Vagina (tissue), 2 donors: ENCODE measurements around the gene LIN9. TPM values are rescaled to one million over a fixed set of nuclear protein-coding genes. Genes with fewer than 3 reads are reported as not detected.
"Not testable (repeated sequence)": the region's sequence is repeated elsewhere in the genome, so short reads cannot be mapped to it uniquely, and the experiment has no call there.

Experiments
- DNase-seq, 2 donors: peaks; one replicate each; pipeline ENCODE4 v3.0.0-alpha.2; 2017; ENCODE audit errors: extremely low spot score in 2 of 2
- H3K27ac ChIP-seq: fragments of 200-600 bp; sonication (generic); one replicate; pipeline ENCODE4 v1.5.1; 2019
- H3K27me3 ChIP-seq: fragments of 200-600 bp; sonication (generic); one replicate; pipeline ENCODE4 v1.5.1; 2019
- H3K36me3 ChIP-seq, 2 donors: fragments of 200-600 bp; sonication (generic); one replicate each; pipeline ENCODE4 v1.5.1; 2017 to 2019
- H3K4me1 ChIP-seq: fragments of 200-600 bp; sonication (generic); one replicate; pipeline ENCODE4 v1.5.1; 2019
- H3K4me3 ChIP-seq, 2 donors: fragments of 200-600 bp; sonication (generic); 1 replicate in 1 of 2; 2 replicates in 1 of 2; pipeline ENCODE4 v1.5.1; 2016 to 2019
- H3K9me3 ChIP-seq: fragments of 200-600 bp; sonication (generic); one replicate; pipeline ENCODE4 v1.5.1; 2019
- POLR2A ChIP-seq, 2 donors: fragments of 450-650 bp; IDR thresholded peaks; one replicate each; pipeline ENCODE4 v1.6.1; 2017; ENCODE audit warnings: antibody characterized with exemption in 2 of 2, mild to moderate bottlenecking in 2 of 2, moderate library complexity in 2 of 2
- POLR2AphosphoS5 ChIP-seq, 2 donors: sonication (generic); formaldehyde crosslinking; IDR thresholded peaks; one replicate each; pipeline ENCODE4 v1.9.0; 2017; ENCODE audit warnings: antibody characterized with exemption in 2 of 2, mild to moderate bottlenecking in 2 of 2, low read depth in 1 of 2; ENCODE audit not compliant: insufficient read depth in 1 of 2
- intact Hi-C: fragments of 100-400 bp; cut with DNase I; formaldehyde crosslinking; loops from one replicate; pipeline ENCODE4 v1.15.1; 2023
- total RNA-seq: library from RNA; depleted of rRNA; stranded (reverse); fragments of >200 nt; gene quantifications from one replicate; pipeline ENCODE4 v1.2.3, GENCODE V29; 2016
- TF ChIP-seq, protein P1 (sequence below), 3 experiments: fragments of 450-650 bp in 2 of 3; fragments of 200-600 bp in 1 of 3; sonication (generic) in 1 of 3; IDR thresholded peaks; one replicate each; pipeline ENCODE4 v1.5.1; 2017 to 2019; ENCODE audit warnings: antibody characterized with exemption in 3 of 3, mild to moderate bottlenecking in 2 of 3, moderate library complexity in 2 of 3

Gene LIN9
- total RNA-seq, 1 donor from 2014 or later = 3.9 TPM

DNA sequence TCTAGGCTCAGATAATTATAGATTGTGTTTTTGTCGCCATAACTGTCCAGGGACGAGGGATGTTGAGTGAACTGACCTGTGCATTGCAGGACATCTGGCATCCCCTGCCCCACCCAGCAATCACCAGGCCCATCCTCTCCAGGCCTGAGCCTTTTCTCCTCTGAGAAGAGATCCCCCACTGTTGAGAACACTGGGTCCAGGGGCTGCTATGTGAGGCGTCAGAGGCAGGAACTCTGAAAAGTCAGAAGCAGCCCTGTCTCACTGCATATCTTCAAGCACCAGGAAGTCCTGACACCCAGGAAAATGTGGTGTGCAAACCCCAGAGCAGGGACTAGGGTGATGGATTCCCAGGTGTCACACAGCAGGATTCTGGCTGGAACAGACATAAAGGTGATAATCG, 105.3 kb downstream of the LIN9 start:
- Histone ChIP-seq H3K4me3 (no peak overlapping the region), H3K27ac (no peak overlapping the region), H3K4me1 (no peaks in the 10 kb centered on the region), H3K9me3 (no peaks in the 10 kb centered on the region), H3K27me3 (no peaks in the 10 kb centered on the region), H3K36me3 (no peaks in the 10 kb centered on the region)
- no peak for DNase-seq
- TF ChIP-seq, protein P1, sequence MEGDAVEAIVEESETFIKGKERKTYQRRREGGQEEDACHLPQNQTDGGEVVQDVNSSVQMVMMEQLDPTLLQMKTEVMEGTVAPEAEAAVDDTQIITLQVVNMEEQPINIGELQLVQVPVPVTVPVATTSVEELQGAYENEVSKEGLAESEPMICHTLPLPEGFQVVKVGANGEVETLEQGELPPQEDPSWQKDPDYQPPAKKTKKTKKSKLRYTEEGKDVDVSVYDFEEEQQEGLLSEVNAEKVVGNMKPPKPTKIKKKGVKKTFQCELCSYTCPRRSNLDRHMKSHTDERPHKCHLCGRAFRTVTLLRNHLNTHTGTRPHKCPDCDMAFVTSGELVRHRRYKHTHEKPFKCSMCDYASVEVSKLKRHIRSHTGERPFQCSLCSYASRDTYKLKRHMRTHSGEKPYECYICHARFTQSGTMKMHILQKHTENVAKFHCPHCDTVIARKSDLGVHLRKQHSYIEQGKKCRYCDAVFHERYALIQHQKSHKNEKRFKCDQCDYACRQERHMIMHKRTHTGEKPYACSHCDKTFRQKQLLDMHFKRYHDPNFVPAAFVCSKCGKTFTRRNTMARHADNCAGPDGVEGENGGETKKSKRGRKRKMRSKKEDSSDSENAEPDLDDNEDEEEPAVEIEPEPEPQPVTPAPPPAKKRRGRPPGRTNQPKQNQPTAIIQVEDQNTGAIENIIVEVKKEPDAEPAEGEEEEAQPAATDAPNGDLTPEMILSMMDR (IDR thresholded peaks at IDR 0.05) = no peak
- no peak for TF ChIP-seq POLR2A (IDR thresholded peaks at IDR 0.05)
- TF ChIP-seq POLR2AphosphoS5 (IDR thresholded peaks at IDR 0.05; ENCODE audit: insufficient read depth in 1 of 2, low read depth in 1 of 2) = no peak
- intact Hi-C loops = no loop called here

DNA sequence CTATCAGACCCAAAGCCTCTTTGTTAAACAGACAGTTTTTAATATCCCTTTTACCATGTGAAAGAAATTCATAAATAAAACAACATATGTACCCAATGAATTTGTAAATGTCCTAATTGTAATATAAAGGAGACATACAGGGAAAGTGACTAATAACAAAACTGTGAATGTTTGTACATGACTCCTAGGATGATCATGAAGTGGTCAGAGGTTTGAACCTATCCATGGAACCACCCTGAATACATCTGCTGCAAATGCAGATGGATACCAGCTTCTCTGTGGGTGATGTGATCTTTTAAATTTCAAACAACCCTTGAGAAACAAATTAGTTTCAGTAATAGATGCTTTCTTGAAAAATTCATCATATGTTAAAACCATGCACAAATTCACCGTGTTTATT, 105.7 kb downstream of the LIN9 start:
- no peaks in the 10 kb centered on the region for H3K36me3 ChIP-seq
- no peaks in the 10 kb centered on the region for H3K4me1 ChIP-seq
- no peaks in the 10 kb centered on the region for H3K9me3 ChIP-seq
- H3K27me3 ChIP-seq = no peaks in the 10 kb centered on the region
- TF ChIP-seq POLR2AphosphoS5 (IDR thresholded peaks at IDR 0.05; ENCODE audit: insufficient read depth in 1 of 2, low read depth in 1 of 2) = no peak
- TF ChIP-seq, protein P1 (IDR thresholded peaks at IDR 0.05) = no peak
- TF ChIP-seq POLR2A (IDR thresholded peaks at IDR 0.05) = no peak
- H3K4me3 ChIP-seq = no peak overlapping the region
- intact Hi-C loops = no loop called here
- no peak for DNase-seq
- H3K27ac ChIP-seq = no peak overlapping the region

DNA sequence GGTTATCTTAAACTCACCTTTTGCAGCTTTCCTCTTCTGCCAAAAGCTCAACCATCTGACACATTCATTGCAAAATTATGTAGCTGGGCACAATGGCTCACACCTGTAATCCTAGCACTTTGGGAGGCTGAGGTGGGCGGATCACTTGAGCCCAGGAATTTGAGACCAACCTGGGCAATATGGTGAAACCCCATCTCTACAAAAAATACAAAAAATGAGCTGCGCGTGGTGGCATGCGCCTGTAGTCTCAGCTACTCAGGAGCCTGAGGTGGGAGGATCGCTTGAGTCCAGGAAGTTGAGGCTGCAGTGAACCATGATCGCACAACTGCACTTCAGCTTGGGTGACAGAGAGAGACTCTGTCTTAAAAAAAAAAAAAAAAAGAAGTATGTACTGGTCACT, 106.3 kb downstream of the LIN9 start:
- H3K27ac ChIP-seq, H3K36me3 ChIP-seq, H3K27me3 ChIP-seq, H3K4me3 ChIP-seq, H3K4me1 ChIP-seq, DNase-seq, intact Hi-C loops, H3K9me3 ChIP-seq: not testable (repeated sequence)

GRCh38 chr1:226202246-226202645, 106.7 kb downstream of the LIN9 start:
- Histone ChIP-seq H3K27ac (no peak overlapping the region), H3K27me3 (no peaks in the 10 kb centered on the region), H3K36me3 (no peaks in the 10 kb centered on the region), H3K9me3 (no peaks in the 10 kb centered on the region), H3K4me1 (no peaks in the 10 kb centered on the region), H3K4me3 (no peak overlapping the region)
- intact Hi-C loops = no loop called here
- DNase-seq = no peak
- TF ChIP-seq POLR2AphosphoS5 (IDR thresholded peaks at IDR 0.05; ENCODE audit: insufficient read depth in 1 of 2, low read depth in 1 of 2) = no peak
- TF ChIP-seq, protein P1 (IDR thresholded peaks at IDR 0.05) = no peak
- no peak for TF ChIP-seq POLR2A (IDR thresholded peaks at IDR 0.05)

GRCh38 chr1:226201029-226201593, 107.9 kb downstream of the LIN9 start:
- Histone ChIP-seq H3K4me3 (no peak overlapping the region), H3K27ac (no peak overlapping the region), H3K27me3 (no peaks in the 10 kb centered on the region), H3K36me3 (no peaks in the 10 kb centered on the region), H3K4me1 (no peaks in the 10 kb centered on the region), H3K9me3 (no peaks in the 10 kb centered on the region)
- TF ChIP-seq POLR2A (IDR thresholded peaks at IDR 0.05) (no peak), POLR2AphosphoS5 (IDR thresholded peaks at IDR 0.05; ENCODE audit: insufficient read depth in 1 of 2, low read depth in 1 of 2) (no peak)
- TF ChIP-seq, protein P1 (IDR thresholded peaks at IDR 0.05) = no peak
- intact Hi-C loops = no loop called here
- DNase-seq = no peak
